ENCODE measurements around the gene PAN3. TPM values are rescaled to one million over a fixed set of nuclear protein-coding genes. Genes with fewer than 3 reads are reported as not detected.

Gene PAN3
- total RNA-seq, 1 donor from 2014 or later = 36.1 TPM

GRCh38 chr13:28121224-28121623 lies 17.1 kb upstream of the PAN3 start:
- no peaks in the 10 kb centered on the region for H3K4me1 ChIP-seq
- intact Hi-C loops (cut with DNase I) = no loop called here
- no peak for TF ChIP-seq POLR2A (IDR thresholded peaks at IDR 0.05)
- TF ChIP-seq POLR2AphosphoS5 (IDR thresholded peaks at IDR 0.05; ENCODE audit: insufficient read depth in 1 of 2, low read depth in 1 of 2) = no peak
- TF ChIP-seq, protein P1, sequence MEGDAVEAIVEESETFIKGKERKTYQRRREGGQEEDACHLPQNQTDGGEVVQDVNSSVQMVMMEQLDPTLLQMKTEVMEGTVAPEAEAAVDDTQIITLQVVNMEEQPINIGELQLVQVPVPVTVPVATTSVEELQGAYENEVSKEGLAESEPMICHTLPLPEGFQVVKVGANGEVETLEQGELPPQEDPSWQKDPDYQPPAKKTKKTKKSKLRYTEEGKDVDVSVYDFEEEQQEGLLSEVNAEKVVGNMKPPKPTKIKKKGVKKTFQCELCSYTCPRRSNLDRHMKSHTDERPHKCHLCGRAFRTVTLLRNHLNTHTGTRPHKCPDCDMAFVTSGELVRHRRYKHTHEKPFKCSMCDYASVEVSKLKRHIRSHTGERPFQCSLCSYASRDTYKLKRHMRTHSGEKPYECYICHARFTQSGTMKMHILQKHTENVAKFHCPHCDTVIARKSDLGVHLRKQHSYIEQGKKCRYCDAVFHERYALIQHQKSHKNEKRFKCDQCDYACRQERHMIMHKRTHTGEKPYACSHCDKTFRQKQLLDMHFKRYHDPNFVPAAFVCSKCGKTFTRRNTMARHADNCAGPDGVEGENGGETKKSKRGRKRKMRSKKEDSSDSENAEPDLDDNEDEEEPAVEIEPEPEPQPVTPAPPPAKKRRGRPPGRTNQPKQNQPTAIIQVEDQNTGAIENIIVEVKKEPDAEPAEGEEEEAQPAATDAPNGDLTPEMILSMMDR (IDR thresholded peaks at IDR 0.05) = no peak
- DNase-seq (ENCODE audit: extremely low spot score in 2 of 2) = no peak
- H3K27me3 ChIP-seq = no peaks in the 10 kb centered on the region
- H3K36me3 ChIP-seq = no peaks in the 10 kb centered on the region
- no peak overlapping the region for H3K27ac ChIP-seq
- H3K9me3 ChIP-seq = no peaks in the 10 kb centered on the region
- H3K4me3 ChIP-seq = no peak overlapping the region

- no peaks in the 10 kb centered on the region for H3K4me1 ChIP-seq
- DNase-seq (ENCODE audit: extremely low spot score in 2 of 2) = no peak
- H3K36me3 ChIP-seq = no peaks in the 10 kb centered on the region
- TF ChIP-seq, protein P1 (IDR thresholded peaks at IDR 0.05) = no peak
- no peak for TF ChIP-seq POLR2A (IDR thresholded peaks at IDR 0.05)
- no peak for TF ChIP-seq POLR2AphosphoS5 (IDR thresholded peaks at IDR 0.05; ENCODE audit: insufficient read depth in 1 of 2, low read depth in 1 of 2)
- intact Hi-C loops (cut with DNase I) = no loop called here
- no peak overlapping the region for H3K4me3 ChIP-seq
- H3K27ac ChIP-seq = no peak overlapping the region
- H3K27me3 ChIP-seq = no peaks in the 10 kb centered on the region
- no peaks in the 10 kb centered on the region for H3K9me3 ChIP-seq
Measured at GRCh38 chr13:28128030-28128429, 10.3 kb upstream of the PAN3 start.

DNA sequence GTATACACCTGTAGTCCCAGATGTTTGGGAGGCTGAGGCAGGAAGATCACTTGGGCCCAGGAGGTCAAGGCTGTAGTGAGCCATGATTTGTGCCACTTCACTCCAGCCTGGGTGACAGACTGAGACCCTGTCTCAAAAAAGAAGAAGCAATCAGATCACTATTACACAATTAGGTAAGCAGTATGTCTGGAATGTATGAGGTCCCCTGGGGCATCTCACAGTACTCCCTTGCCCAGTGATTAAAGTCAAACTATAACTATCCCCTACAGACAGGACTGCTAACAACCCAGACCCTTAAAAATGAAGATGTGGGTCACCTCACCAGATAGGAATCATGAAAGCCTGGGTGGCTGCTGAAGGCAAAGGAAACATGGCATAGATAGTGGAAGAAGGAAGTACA lies 9.4 kb upstream of the PAN3 start:
- H3K27me3 ChIP-seq = no peaks in the 10 kb centered on the region
- H3K27ac ChIP-seq = no peak overlapping the region
- no peak for DNase-seq (ENCODE audit: extremely low spot score in 2 of 2)
- no peak for TF ChIP-seq POLR2A (IDR thresholded peaks at IDR 0.05)
- intact Hi-C loops (cut with DNase I) = no loop called here
- H3K4me3 ChIP-seq = no peak overlapping the region
- H3K9me3 ChIP-seq = no peaks in the 10 kb centered on the region
- H3K4me1 ChIP-seq = no peaks in the 10 kb centered on the region
- H3K36me3 ChIP-seq = no peaks in the 10 kb centered on the region

GRCh38 chr13:28129911-28130693 lies 8.2 kb upstream of the PAN3 start:
- intact Hi-C loops (cut with DNase I) = no loop called here
- TF ChIP-seq, protein P1 (IDR thresholded peaks at IDR 0.05) = no peak
- TF ChIP-seq POLR2AphosphoS5 (IDR thresholded peaks at IDR 0.05; ENCODE audit: insufficient read depth in 1 of 2, low read depth in 1 of 2) (no peak), POLR2A (IDR thresholded peaks at IDR 0.05) (no peak)
- no peaks in the 10 kb centered on the region for H3K4me1 ChIP-seq

GRCh38 chr13:28131646-28132045 lies 6.7 kb upstream of the PAN3 start:
- intact Hi-C loops (cut with DNase I) = no loop called here
- DNase-seq (ENCODE audit: extremely low spot score in 2 of 2) = no peak
- H3K9me3 ChIP-seq = no peaks in the 10 kb centered on the region
- H3K4me3 ChIP-seq = no peak overlapping the region
- no peaks in the 10 kb centered on the region for H3K4me1 ChIP-seq
- no peak overlapping the region for H3K27ac ChIP-seq
- no peaks in the 10 kb centered on the region for H3K27me3 ChIP-seq
- TF ChIP-seq POLR2AphosphoS5 (IDR thresholded peaks at IDR 0.05; ENCODE audit: insufficient read depth in 1 of 2, low read depth in 1 of 2) (no peak), POLR2A (IDR thresholded peaks at IDR 0.05) (no peak)
- TF ChIP-seq, protein P1 (IDR thresholded peaks at IDR 0.05) = no peak
- no peaks in the 10 kb centered on the region for H3K36me3 ChIP-seq

More at GRCh38 chr13:28129911-28130693, 8.2 kb upstream of the PAN3 start:
- no peaks in the 10 kb centered on the region for H3K9me3 ChIP-seq
- H3K36me3 ChIP-seq = no peaks in the 10 kb centered on the region
- H3K27me3 ChIP-seq = no peaks in the 10 kb centered on the region
- no peak overlapping the region for H3K27ac ChIP-seq
- H3K4me3 ChIP-seq = no peak overlapping the region
- no peak for DNase-seq (ENCODE audit: extremely low spot score in 2 of 2)
